ENCODE measurements around the gene ACADL. TPM values are rescaled to one million over a fixed set of nuclear protein-coding genes. Genes with fewer than 3 reads are reported as not detected.

The ACADL gene
- total RNA-seq, 1 experiment from 2014 or later: not detected

DNA sequence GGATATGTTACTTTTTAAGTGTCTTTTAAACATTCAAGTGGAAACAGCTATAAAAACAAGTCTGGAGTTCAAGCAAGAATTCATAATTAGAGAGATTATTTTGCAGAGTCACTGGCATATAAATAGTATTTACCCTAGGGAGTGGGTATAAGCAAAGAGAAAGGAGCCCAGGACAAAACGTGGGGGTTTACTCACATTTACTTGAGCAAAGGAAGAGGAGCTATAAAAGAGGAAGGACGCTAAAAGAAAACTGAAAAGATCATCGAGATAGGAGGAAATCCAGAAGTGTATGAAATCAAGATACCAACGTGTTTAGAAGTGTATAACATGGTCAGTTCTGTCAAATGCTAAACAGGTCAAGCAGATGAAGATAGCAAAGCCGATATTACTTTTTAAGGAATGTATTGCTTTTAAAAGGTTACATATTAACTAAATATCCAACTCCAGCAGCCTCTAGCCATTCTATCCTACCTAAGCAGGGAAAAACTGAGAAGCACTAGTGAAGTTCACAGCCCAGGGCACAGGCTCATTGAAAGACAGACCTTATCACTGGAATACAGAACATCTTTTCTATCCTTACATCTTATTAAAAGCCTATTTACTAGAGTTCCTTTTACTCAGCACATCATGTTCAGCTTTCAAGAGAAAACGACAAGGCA lies 62.7 kb downstream of the ACADL start:
- ATAC-seq: no peak
- Histone ChIP-seq H3K4me2 (ENCODE audit: low read length) (no peak overlapping the region), H3K36me3 (ENCODE audit: control insufficient read depth in 1 of 2, insufficient read depth in 2 of 2, low read length in 2 of 2) (no peaks in the 10 kb centered on the region)

More for the DNA sequence above, 62.7 kb downstream of the ACADL start:
- CTCF ChIA-PET: no interaction called here
- Histone ChIP-seq H4K20me1 (ENCODE audit: insufficient read depth) (no peaks in the 10 kb centered on the region), H3K79me2 (ENCODE audit: insufficient read depth, low read length) (peaks cover 7% of the 10 kb centered on the region; the same call in 1 of the 2 replicates), H3K4me3 (replicated peaks in 1 of 2; ENCODE audit: low read depth in 1 of 2, low read length in 2 of 2) (no peak overlapping the region), H3K9me2 (ENCODE audit: insufficient read depth) (no peaks in the 10 kb centered on the region), H3K4me1 (ENCODE audit: control insufficient read depth in 1 of 2, insufficient read depth in 2 of 2, low read length in 2 of 2) (peaks cover 12% of the 10 kb centered on the region in 2 experiments), H3K27ac (ENCODE audit: low read depth, low read length) (no peak overlapping the region), H3K27me3 (ENCODE audit: insufficient read depth, low read length) (no peaks in the 10 kb centered on the region), H3K9me3 (ENCODE audit: control insufficient read depth in 1 of 2, insufficient read depth in 1 of 2, low read depth in 1 of 2, low read length in 2 of 2) (no peaks in the 10 kb centered on the region), H2AFZ (ENCODE audit: low read depth, low read length, poor library complexity, severe bottlenecking) (no peak overlapping the region), H3K9ac (ENCODE audit: low read length) (no peak overlapping the region)
- DNase-seq (ENCODE audit: low read depth, low spot score): no peak
- POLR2A ChIA-PET: no interaction called here
- BruUV-seq (replicated peaks): no TSS peak
- intact Hi-C loops (cut with micrococcal nuclease): no loop called here
- RAD21 ChIA-PET (ENCODE audit: low non-redundant PET in 1 of 2, low total read pairs in 2 of 2, uncharacterized antibody in 2 of 2, unreplicated experiment in 2 of 2): no interaction called here
- no peak for TF ChIP-seq TCF7L2 (IDR thresholded peaks at IDR 0.05; ENCODE audit: borderline replicate concordance, extremely low read depth, insufficient read depth, insufficient read length)
- no peak for TF ChIP-seq REST (IDR thresholded peaks at IDR 0.05; ENCODE audit: low read depth)
- TF ChIP-seq FOSL1 (IDR thresholded peaks at IDR 0.05; ENCODE audit: low read depth): no peak
- TF ChIP-seq, protein P1, sequence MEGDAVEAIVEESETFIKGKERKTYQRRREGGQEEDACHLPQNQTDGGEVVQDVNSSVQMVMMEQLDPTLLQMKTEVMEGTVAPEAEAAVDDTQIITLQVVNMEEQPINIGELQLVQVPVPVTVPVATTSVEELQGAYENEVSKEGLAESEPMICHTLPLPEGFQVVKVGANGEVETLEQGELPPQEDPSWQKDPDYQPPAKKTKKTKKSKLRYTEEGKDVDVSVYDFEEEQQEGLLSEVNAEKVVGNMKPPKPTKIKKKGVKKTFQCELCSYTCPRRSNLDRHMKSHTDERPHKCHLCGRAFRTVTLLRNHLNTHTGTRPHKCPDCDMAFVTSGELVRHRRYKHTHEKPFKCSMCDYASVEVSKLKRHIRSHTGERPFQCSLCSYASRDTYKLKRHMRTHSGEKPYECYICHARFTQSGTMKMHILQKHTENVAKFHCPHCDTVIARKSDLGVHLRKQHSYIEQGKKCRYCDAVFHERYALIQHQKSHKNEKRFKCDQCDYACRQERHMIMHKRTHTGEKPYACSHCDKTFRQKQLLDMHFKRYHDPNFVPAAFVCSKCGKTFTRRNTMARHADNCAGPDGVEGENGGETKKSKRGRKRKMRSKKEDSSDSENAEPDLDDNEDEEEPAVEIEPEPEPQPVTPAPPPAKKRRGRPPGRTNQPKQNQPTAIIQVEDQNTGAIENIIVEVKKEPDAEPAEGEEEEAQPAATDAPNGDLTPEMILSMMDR (IDR thresholded peaks at IDR 0.05 in 2 of 3, conservative IDR thresholded peaks at IDR 0.05 in 1 of 3; ENCODE audit: borderline replicate concordance in 1 of 3, insufficient read depth in 1 of 3, low read depth in 2 of 3, low read length in 2 of 3): no peak
- TF ChIP-seq JUND (IDR thresholded peaks at IDR 0.05): no peak
- no peak for TF ChIP-seq SIN3A (IDR thresholded peaks at IDR 0.05; ENCODE audit: low read depth)
- TF ChIP-seq POLR2A (IDR thresholded peaks at IDR 0.05; ENCODE audit: borderline replicate concordance, extremely low read depth, insufficient read depth, insufficient read length): no peak
- TF ChIP-seq MAX (IDR thresholded peaks at IDR 0.05): no peak
- TF ChIP-seq EGR1 (IDR thresholded peaks at IDR 0.05; ENCODE audit: low read depth): no peak
- TF ChIP-seq ZNF274 (IDR thresholded peaks at IDR 0.05; ENCODE audit: low read depth, low read length): no peak
- no peak for TF ChIP-seq SRF (IDR thresholded peaks at IDR 0.05; ENCODE audit: low read depth)
- TF ChIP-seq EZH2phosphoT487 (IDR thresholded peaks at IDR 0.05; ENCODE audit: borderline replicate concordance): no peak
- TF ChIP-seq YY1 (IDR thresholded peaks at IDR 0.05; ENCODE audit: extremely low read depth, insufficient replicate concordance, low read depth, low read length): no peak
- TF ChIP-seq CBX3 (IDR thresholded peaks at IDR 0.05; ENCODE audit: low read depth): no peak

Measured in HCT116 (cell line).